ENCODE measurements around the gene GPR107. TPM values are rescaled to one million over a fixed set of nuclear protein-coding genes. Genes with fewer than 3 reads are reported as not detected.

The GPR107 gene
- total and polyA plus RNA-seq, 2 of the 8 experiments (the other 6 are each of a cell fraction or from before 2014, with no cell fraction given) = 19.3 to 30.7 TPM

DNA sequence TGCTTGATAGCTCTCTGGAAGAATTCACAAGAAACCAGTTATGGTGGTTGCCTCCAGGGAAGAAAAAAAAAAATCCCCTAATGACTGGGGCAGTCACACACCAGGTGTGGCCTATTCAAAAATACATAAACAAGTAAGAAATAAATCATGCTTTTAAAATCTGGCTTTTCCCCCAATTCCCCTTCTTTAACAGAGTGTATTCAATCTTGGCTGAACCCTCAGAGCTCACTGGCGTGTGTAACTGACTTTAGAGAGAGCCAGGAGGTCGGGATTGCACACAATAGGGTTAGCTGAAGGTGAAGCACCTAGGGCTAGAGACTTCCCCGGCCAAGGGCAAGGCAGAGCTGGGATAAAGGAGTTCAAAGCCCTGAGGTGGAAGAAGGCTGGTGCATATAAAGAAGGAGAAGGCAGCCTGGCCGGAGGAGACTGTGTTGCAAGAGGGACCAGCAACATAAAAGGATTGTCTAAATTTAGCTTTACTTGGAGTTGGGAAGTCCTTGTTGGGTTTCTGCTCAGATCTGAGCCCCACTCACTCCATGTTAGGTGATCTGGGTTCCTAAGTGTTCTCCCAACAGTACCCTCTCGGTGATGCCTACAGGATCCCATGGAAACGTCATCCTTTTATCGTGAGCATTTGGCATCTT, 30.4 kb upstream of the GPR107 start:
- Histone ChIP-seq H3K14ac (ENCODE audit: insufficient read length) (no peak overlapping the region), H3K23ac (ENCODE audit: insufficient read length) (no peak overlapping the region), H3K18ac (ENCODE audit: extremely low read depth, low read length) (no peak overlapping the region), H3K23me2 (ENCODE audit: low read depth, low read length) (no peaks in the 10 kb centered on the region), H3K27me3 (replicated peaks in 1 of 4; ENCODE audit: control insufficient read depth in 3 of 4, extremely low read depth in 1 of 4, insufficient read depth in 3 of 4, low read length in 3 of 4) (no peaks in the 10 kb centered on the region), H2BK5ac (ENCODE audit: low read depth, low read length) (no peak overlapping the region), H3K36me3 (ENCODE audit: control insufficient read depth in 2 of 4, insufficient read depth in 4 of 4, low read length in 3 of 4) (no peaks in the 10 kb centered on the region), H3K4ac (replicated peaks; ENCODE audit: insufficient read length, low read depth, low read length) (no peak overlapping the region), H3K4me2 (ENCODE audit: insufficient read depth in 1 of 2, low read depth in 2 of 2, low read length in 2 of 2) (no peak overlapping the region), H2AK5ac (ENCODE audit: low read depth, low read length) (no peak overlapping the region), H3K79me2 (ENCODE audit: control insufficient read depth in 1 of 2, insufficient read depth in 2 of 2, low read length in 2 of 2) (peaks cover 0 to 18% of the 10 kb centered on the region in 2 experiments; a peak in 1 of 4 replicates), H3K27ac (ENCODE audit: low read depth, low read length) (no peak overlapping the region), H4K20me1 (replicated peaks in 1 of 2; ENCODE audit: control insufficient read depth in 1 of 2, insufficient read depth in 2 of 2, low read length in 2 of 2) (no peaks in the 10 kb centered on the region), H3K4me1 (replicated peaks in 1 of 4; ENCODE audit: control insufficient read depth in 3 of 4, insufficient read depth in 4 of 4, low read length in 3 of 4) (no peaks in the 10 kb centered on the region), H3K9me3 (ENCODE audit: insufficient read depth in 2 of 2, low read depth in 1 of 2, low read length in 1 of 2) (no peaks in the 10 kb centered on the region), H4K8ac (ENCODE audit: extremely low read depth, insufficient read depth, low read length) (no peak overlapping the region), H2BK15ac (ENCODE audit: low read length) (no peak overlapping the region), H4K91ac (replicated peaks; ENCODE audit: insufficient read length, low read length) (no peak overlapping the region), H3K4me3 (ENCODE audit: extremely low read depth in 1 of 4, insufficient read depth in 2 of 4, low read depth in 3 of 4, low read length in 4 of 4) (no peak overlapping the region), H3K56ac (replicated peaks; ENCODE audit: insufficient read length, low read depth, low read length) (no peak overlapping the region), H2AFZ (ENCODE audit: low read length) (no peak overlapping the region), H2BK12ac (ENCODE audit: low read depth, low read length) (no peak overlapping the region), H3K9ac (replicated peaks in 1 of 4; ENCODE audit: extremely low read depth in 1 of 4, low read depth in 3 of 4, low read length in 3 of 4) (no peak overlapping the region), H3K79me1 (ENCODE audit: low read depth, low read length) (peaks cover 3% of the 10 kb centered on the region; the same call in 1 of the 2 replicates), H2BK120ac (replicated peaks; ENCODE audit: low read depth, low read length) (no peak overlapping the region), H2BK20ac (ENCODE audit: low read length) (no peak overlapping the region), H4K5ac (ENCODE audit: insufficient read length, low read depth, low read length) (no peak overlapping the region)
- no peak for FAIRE-seq
- WGBS, 2 experiments (ENCODE audit: extremely low coverage in 1 of 2, insufficient coverage in 1 of 2, insufficient read length in 1 of 2, insufficient replicate concordance in 2 of 2, low coverage in 1 of 2, low lambda C conversion rate in 2 of 2, missing lambda C conversion rate in 1 of 2) = 85% methylated on average over 7 of the region's 7 CpGs; no CpG with 5 or more reads in 1 of the 2 experiments
- CTCF ChIA-PET (ENCODE audit: partially characterized antibody) = no interaction called here
- DNase-seq (ENCODE audit: low read depth in 1 of 2, low spot score in 2 of 2) = no peak
- POLR2A ChIA-PET (ENCODE audit: partially characterized antibody) = interaction anchor here (1.5 kb wide), 1 partner anchor 19 kb away, joined by 3 read pairs; the partner anchor contains the start of gene FNBP1
- TF ChIP-seq JUND (IDR thresholded peaks at IDR 0.05; ENCODE audit: low read length) (no peak), RXRA (IDR thresholded peaks at IDR 0.05; ENCODE audit: insufficient read depth, low read depth, low read length) (no peak), JUN (IDR thresholded peaks at IDR 0.05; ENCODE audit: low read depth, low read length) (no peak), YY1 (IDR thresholded peaks at IDR 0.05; ENCODE audit: low read depth, low read length) (no peak), BCL11A (IDR thresholded peaks at IDR 0.05; ENCODE audit: low read depth in 2 of 2, low read length in 2 of 2) (no peak), PHF8 (conservative IDR thresholded peaks at IDR 0.05; ENCODE audit: low read depth, low read length) (no peak), TAF7 (optimal IDR thresholded peaks at IDR 0.05; ENCODE audit: borderline replicate concordance, low read depth, low read length) (no peak)
- TF ChIP-seq, protein P1, sequence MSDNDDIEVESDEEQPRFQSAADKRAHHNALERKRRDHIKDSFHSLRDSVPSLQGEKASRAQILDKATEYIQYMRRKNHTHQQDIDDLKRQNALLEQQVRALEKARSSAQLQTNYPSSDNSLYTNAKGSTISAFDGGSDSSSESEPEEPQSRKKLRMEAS (IDR thresholded peaks at IDR 0.05) = no peak
- TF ChIP-seq, protein P2, sequence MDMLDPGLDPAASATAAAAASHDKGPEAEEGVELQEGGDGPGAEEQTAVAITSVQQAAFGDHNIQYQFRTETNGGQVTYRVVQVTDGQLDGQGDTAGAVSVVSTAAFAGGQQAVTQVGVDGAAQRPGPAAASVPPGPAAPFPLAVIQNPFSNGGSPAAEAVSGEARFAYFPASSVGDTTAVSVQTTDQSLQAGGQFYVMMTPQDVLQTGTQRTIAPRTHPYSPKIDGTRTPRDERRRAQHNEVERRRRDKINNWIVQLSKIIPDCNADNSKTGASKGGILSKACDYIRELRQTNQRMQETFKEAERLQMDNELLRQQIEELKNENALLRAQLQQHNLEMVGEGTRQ (IDR thresholded peaks at IDR 0.05; ENCODE audit: low read length) = no peak
- TF ChIP-seq, protein P3, sequence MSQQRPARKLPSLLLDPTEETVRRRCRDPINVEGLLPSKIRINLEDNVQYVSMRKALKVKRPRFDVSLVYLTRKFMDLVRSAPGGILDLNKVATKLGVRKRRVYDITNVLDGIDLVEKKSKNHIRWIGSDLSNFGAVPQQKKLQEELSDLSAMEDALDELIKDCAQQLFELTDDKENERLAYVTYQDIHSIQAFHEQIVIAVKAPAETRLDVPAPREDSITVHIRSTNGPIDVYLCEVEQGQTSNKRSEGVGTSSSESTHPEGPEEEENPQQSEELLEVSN (IDR thresholded peaks at IDR 0.05) = no peak
